ENCODE data around the gene SPINT3. TPM values are rescaled to one million over a fixed set of nuclear protein-coding genes. Genes with fewer than 3 reads are reported as not detected.

Gene SPINT3
- total and polyA plus RNA-seq, 9 donors = not detected

DNA sequence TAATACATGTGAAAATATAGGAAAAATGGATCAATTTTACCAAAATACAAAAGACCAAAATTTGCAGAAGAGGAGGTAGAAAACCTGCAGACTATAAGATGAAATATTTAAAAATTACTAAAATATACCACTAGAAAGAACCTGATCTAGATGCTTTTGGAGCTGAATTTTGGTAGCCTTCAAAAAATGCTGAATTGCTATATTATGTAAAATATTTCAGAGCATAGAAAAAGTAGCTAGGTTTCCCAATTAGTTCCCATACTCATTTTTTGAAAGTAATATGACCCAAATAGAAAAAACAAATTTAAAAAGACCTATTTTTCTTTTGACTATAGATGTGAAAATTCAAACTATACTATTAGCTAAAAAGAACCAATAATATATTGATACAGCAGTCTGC, 35.3 kb upstream of the SPINT3 start:
- no peak for TF ChIP-seq EP300 (IDR thresholded peaks at IDR 0.05)
- TF ChIP-seq, protein P1, sequence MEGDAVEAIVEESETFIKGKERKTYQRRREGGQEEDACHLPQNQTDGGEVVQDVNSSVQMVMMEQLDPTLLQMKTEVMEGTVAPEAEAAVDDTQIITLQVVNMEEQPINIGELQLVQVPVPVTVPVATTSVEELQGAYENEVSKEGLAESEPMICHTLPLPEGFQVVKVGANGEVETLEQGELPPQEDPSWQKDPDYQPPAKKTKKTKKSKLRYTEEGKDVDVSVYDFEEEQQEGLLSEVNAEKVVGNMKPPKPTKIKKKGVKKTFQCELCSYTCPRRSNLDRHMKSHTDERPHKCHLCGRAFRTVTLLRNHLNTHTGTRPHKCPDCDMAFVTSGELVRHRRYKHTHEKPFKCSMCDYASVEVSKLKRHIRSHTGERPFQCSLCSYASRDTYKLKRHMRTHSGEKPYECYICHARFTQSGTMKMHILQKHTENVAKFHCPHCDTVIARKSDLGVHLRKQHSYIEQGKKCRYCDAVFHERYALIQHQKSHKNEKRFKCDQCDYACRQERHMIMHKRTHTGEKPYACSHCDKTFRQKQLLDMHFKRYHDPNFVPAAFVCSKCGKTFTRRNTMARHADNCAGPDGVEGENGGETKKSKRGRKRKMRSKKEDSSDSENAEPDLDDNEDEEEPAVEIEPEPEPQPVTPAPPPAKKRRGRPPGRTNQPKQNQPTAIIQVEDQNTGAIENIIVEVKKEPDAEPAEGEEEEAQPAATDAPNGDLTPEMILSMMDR (IDR thresholded peaks at IDR 0.05) = no peak
- no peak for TF ChIP-seq POLR2A (IDR thresholded peaks at IDR 0.05)
- no peak for DNase-seq

DNA sequence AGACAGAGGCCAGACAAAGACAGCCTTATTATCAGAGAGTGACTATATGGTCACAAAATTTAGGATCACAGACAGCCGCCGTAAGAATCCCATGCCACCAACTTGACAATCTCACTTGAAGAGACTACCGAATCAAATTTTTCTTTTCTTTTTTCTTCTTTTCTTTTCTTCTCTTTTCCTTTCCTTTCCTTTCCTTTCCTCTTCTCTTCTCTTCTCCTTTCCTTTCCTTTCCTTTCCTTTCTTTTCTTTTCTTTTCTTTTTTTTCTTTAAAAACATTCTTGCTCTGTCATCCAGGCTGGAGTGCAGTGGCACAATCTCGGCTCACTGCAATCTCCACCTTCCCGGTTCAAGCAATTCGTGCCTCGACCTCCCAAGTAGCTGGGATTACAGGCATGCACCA, 33.0 kb upstream of the SPINT3 start:
- 79 to 90% (median 89%) methylated on average over 7 of the region's 7 CpGs for WGBS, 3 donors
- H3K27ac ChIP-seq = no peak overlapping the region
- TF ChIP-seq POLR2A (IDR thresholded peaks at IDR 0.05) (no peak), EP300 (IDR thresholded peaks at IDR 0.05) (no peak)
- TF ChIP-seq, protein P1 (IDR thresholded peaks at IDR 0.05) = no peak
- H3K27me3 ChIP-seq = no peaks in the 10 kb centered on the region
- no peaks in the 10 kb centered on the region for H3K36me3 ChIP-seq
- intact Hi-C loops (cut with DNase I) = no loop called here
- H3K9me3 ChIP-seq = no peaks in the 10 kb centered on the region
- no peak for DNase-seq
- no peak overlapping the region for H3K4me3 ChIP-seq
- H3K4me1 ChIP-seq (ENCODE audit: insufficient read depth) = no peaks in the 10 kb centered on the region

More for the DNA sequence above, 35.3 kb upstream of the SPINT3 start:
- Histone ChIP-seq H3K27me3 (no peaks in the 10 kb centered on the region), H3K36me3 (no peaks in the 10 kb centered on the region), H3K9me3 (no peaks in the 10 kb centered on the region), H3K27ac (no peak overlapping the region), H3K4me1 (ENCODE audit: insufficient read depth) (no peaks in the 10 kb centered on the region), H3K4me3 (no peak overlapping the region)
- intact Hi-C loops (cut with DNase I) = no loop called here

DNA sequence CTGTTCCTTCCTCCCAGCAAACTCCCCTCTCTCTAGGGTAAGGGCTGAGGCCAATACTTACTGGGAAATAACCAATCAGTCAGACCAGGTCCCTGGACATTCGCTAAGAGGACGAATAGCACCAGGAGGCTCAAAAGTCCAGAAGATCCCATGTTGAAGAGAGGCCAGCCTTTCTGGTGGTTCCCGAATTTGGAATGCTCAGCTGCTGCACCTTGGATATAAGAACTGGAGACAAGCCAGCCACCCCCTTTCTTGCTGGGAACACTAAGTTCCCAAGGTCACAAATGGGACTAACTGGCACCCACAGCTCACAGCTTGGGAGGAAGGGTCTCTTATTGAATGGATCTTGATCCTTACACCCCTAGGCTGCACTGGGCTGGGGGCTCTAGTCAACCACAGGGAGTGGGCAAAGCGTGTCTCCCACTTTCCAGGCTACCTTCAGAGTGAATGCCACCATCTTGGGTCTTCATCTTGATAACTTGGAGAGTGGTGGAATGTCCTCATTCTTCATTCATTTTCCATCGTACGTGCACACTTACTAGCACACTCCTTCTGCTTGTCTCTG, 31.9 kb upstream of the SPINT3 start, which contains the start of gene EPPIN:
Gene EPPIN (minus strand): TSS at position 196 of the 565 bp plus-strand sequence. CDS start 44 bp downstream, at position 152.
- intact Hi-C loops (cut with DNase I) = no loop called here
- no peak within 1 kb of the TSS for H3K27ac ChIP-seq
- H3K4me1 ChIP-seq (ENCODE audit: insufficient read depth) = no peaks in the 10 kb centered on the region
- DNase-seq = no peak
- 69 to 81% (median 70%) methylated on average over 6 of the region's 6 CpGs for whole genome bisulfite sequencing, 3 donors
- H3K4me3 ChIP-seq = no peak within 1 kb of the TSS
- TF ChIP-seq POLR2A (IDR thresholded peaks at IDR 0.05) (no peak), EP300 (IDR thresholded peaks at IDR 0.05) (no peak)
- TF ChIP-seq, protein P1 (IDR thresholded peaks at IDR 0.05) = no peak
- no peaks in the 10 kb centered on the region for H3K27me3 ChIP-seq
- H3K9me3 ChIP-seq = no peaks in the 10 kb centered on the region
- no peaks in the 10 kb centered on the region for H3K36me3 ChIP-seq

DNA sequence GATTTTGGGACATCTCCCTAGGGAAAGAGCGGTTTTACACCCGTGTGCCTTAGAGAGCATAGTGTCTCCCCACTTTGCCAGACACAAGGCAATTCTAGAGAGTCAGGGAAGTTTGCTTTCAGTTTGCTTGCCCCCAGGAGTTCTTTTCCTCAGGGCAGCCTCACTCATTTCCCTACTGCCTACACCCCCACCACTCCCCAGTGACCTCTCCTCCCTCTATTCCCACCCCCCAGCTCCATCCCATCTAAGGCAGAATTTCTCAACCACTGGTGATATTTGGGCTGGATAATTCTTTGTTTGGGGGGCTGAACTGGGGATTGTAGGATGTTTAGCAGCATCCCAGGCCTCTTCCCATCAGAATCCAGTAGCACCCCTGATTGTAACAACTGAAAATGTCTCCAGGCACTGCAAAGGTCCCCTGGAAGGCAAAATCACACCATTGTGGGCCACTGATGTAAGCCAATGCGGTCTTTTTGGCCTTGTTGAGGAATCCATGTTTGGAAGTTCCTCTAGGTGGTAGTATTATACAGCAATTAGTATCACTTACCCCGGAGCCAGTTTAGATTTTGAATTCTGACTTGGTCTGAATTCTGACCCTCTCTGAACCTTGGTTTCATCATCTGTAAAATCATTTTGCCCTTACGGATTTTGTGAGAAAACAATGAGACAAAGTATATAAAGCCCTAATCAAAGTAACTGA, 30.5 kb upstream of the SPINT3 start:
- no peak overlapping the region for H3K27ac ChIP-seq
- intact Hi-C loops (cut with DNase I) = no loop called here
- no peak for DNase-seq
- TF ChIP-seq EP300 (IDR thresholded peaks at IDR 0.05) (no peak), POLR2A (IDR thresholded peaks at IDR 0.05) (no peak)
- TF ChIP-seq, protein P1 (IDR thresholded peaks at IDR 0.05) = no peak
- 3 to 19% (median 17%) methylated on average over 5 of the region's 5 CpGs for WGBS, 3 donors
- no peaks in the 10 kb centered on the region for H3K4me1 ChIP-seq (ENCODE audit: insufficient read depth)
- H3K36me3 ChIP-seq = no peaks in the 10 kb centered on the region
- H3K4me3 ChIP-seq = no peak overlapping the region
- H3K9me3 ChIP-seq = no peaks in the 10 kb centered on the region
- no peaks in the 10 kb centered on the region for H3K27me3 ChIP-seq

Measured in ovary (tissue), 9 donors.